Fibroblast of the aortic adventitia (primary cell): Measurements from ENCODE around the gene ZWINT. TPM values are rescaled to one million over a fixed set of nuclear protein-coding genes. Genes with fewer than 3 reads are reported as not detected.
A peak's percentile ranks its signal among the peaks of the same experiment; 100 is the strongest.

Experiments used
- DNase-seq: peaks from one replicate; pipeline ENCODE4 v3.0.0-alpha.2; 2010; ENCODE audit warnings: low read depth
- H3K4me3 ChIP-seq: 2 replicates; pipeline ENCODE4 v1.5.1; 2011; ENCODE audit warnings: low read depth, mild to moderate bottlenecking, control low read depth, low read length, moderate library complexity
- total RNA-seq: library from RNA; depleted of rRNA; stranded (reverse); fragments of >200 nt; gene quantifications from 2 replicates; pipeline ENCODE4 v1.2.3, GENCODE V29; 2012; ENCODE audit warnings: low replicate concordance
- TF ChIP-seq, protein P1 (sequence below): IDR thresholded peaks from 2 replicates; pipeline ENCODE4 v1.5.1; 2011; ENCODE audit warnings: mild to moderate bottlenecking, low read length, control low read depth, inconsistent platforms; ENCODE audit not compliant: insufficient read depth

The ZWINT gene, protein sequence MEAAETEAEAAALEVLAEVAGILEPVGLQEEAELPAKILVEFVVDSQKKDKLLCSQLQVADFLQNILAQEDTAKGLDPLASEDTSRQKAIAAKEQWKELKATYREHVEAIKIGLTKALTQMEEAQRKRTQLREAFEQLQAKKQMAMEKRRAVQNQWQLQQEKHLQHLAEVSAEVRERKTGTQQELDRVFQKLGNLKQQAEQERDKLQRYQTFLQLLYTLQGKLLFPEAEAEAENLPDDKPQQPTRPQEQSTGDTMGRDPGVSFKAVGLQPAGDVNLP
- 2.7 and 46.3 TPM in 2 replicates for total RNA-seq

DNA sequence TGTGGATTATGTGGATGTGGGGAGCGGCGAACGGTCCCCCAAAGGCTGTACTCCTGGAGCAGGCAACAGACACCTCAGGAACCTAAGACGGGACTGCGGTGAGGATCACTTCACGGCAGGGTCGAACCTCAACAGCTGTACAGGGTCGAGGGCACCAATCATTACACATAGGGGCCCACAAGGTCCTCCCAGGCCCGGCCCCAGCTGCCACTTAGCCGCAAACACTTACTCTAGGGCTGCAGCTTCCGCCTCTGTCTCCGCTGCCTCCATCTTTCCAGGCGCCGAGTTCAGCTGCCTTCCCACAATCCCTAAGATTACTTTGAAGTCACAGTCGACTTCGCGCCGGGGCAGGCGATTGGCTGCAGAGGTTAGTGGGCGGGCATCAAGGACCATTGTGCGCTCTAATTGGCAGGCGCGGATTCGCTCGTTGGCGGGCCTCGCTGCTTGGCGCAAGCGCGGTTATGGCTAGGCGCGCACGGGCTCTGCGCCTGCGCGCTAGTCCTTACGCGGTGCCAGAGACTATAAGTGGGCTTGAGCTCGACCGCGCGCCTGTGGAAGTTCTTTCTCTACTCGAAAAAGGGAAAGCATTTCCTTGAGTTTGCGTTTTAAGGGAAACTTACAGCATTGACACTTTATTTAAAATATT, at the start of gene ZWINT:
ZWINT (minus strand) TSS at position 293 of the 646 bp plus-strand sequence; CDS start at position 270, 23 bp downstream.
- peak; percentile 95 for DNase-seq
- peak within 1 kb of the TSS; percentile 89 for H3K4me3 ChIP-seq
- TF ChIP-seq, protein P1, sequence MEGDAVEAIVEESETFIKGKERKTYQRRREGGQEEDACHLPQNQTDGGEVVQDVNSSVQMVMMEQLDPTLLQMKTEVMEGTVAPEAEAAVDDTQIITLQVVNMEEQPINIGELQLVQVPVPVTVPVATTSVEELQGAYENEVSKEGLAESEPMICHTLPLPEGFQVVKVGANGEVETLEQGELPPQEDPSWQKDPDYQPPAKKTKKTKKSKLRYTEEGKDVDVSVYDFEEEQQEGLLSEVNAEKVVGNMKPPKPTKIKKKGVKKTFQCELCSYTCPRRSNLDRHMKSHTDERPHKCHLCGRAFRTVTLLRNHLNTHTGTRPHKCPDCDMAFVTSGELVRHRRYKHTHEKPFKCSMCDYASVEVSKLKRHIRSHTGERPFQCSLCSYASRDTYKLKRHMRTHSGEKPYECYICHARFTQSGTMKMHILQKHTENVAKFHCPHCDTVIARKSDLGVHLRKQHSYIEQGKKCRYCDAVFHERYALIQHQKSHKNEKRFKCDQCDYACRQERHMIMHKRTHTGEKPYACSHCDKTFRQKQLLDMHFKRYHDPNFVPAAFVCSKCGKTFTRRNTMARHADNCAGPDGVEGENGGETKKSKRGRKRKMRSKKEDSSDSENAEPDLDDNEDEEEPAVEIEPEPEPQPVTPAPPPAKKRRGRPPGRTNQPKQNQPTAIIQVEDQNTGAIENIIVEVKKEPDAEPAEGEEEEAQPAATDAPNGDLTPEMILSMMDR = no peak

DNA sequence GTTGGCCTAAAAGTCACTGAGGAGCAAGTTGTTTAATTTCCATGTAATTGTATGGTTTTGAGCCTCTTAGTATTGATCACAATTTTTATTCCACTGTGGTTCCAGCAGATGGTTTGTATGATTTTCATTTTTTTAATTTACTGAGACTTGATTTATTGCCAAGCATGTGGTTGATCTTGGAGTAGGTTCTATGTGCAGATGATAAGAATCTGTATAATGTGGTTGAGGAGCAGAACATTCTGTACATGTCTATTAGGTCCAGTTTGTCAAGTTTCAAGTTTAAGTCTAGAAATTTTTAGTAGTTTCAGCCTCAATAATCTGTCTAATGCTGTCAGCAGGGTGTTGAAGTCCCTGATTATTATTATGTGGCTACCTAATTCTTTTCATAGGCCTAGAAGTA, 22.7 kb upstream of the ZWINT start:
- no peak overlapping the region for H3K4me3 ChIP-seq
- TF ChIP-seq, protein P1 = no peak
- DNase-seq = no peak

DNA sequence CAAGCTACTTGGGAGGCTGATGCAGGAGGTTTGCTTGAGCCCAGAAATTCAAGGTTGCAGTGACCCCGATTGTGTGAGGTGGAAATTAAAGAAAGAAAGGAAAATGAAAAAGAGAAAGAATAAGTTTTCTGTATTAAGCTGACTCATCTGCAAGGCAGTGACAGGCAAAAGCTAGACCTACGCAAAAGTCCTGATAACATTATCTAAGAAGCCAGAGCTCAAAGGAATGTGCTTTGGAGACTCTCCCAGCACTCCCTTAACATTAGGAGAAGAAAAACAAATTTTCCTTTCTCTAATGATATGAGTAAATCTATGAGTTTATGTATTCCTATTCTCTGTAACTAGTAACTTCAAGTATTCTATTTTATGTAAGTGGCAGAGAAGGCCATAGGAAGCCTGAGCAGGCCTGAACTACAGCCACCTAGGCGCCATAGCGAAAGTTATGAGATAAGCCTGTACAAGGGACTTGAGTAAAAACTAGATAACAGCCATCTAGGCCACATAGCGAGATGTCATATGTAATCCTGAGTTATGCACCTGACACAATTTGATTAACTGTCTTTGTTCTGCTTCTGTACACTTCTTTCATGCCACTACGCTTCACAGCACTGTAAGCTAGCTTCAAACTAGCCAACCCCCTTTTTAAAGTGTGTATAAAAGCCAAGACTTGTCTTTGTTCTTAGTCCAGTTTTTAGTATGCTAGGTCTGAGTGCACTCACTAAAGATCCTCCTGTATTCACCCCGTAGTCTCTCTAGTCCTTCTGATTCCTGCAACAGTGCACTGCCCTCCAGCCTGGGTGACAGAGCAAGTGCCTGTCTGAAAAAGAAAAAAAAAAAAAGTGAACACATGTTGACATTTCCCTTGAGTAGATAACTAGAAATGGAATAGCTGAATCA, 9.4 kb upstream of the ZWINT start:
- TF ChIP-seq, protein P1 = no peak
- DNase-seq = no peak
- no peak overlapping the region for H3K4me3 ChIP-seq

DNA sequence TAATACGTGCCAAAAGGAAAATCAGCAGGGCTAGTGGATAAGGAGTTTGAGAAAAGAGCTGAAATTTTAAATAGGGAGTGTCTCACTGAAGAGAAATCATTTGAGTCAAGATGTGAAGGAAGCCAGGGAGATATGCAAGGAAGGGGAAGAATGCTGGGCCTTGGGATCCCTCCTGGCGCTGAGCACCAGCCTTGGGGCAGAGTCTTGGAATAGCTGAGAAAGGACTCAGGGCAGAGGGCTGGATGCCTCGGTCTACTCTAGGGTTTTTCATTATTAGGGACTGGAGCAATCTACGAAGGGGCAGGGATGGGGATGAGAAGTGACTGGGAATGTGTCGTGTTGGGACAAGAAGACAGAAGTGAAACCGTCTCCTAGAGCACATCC, 484 bp downstream of the ZWINT start:
- no peak for DNase-seq
- H3K4me3 ChIP-seq = peak overlapping the region; percentile 89
- TF ChIP-seq, protein P1 = no peak

DNA sequence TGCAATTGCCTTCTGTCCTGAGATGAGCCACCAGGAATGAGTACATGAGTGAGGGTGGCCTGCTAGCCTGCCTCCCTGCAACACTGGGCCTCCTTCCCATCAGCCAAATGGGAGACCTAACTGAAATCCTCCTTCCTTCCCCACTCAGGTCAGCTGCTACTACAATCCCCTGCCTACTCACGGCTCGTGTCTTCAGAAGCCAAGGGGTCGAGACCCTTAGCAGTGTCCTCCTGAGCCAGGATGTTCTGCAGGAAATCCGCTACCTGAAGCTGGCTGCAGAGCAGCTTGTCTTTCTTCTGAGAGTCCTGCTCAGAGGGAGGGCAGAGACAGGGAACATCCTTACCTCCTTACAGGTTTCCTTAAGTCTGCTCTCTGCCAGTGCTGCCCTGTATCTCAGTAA, 1.2 kb downstream of the ZWINT start:
- H3K4me3 ChIP-seq = peak overlapping the region; percentile 89
- DNase-seq = no peak
- TF ChIP-seq, protein P1 = no peak

DNA sequence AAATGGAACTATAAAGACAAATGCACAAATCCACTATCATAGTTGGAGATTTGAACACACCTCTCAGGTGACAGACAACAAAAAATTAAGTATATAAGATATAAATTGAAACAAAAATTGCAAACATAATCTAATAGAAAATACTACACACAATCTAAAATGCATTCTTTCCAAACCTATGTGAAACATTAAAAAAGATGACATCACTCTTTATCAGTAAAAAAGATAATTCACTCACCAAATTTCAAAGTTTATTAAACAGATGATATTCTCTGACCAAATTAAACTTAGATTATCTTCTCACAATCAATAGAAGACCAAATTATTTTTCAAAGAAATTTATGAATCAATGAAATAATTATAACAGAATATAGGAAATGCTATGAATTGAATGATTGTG, 4.0 kb downstream of the ZWINT start:
- no peak overlapping the region for H3K4me3 ChIP-seq
- DNase-seq = no peak
- TF ChIP-seq, protein P1 = no peak
